IMR-90 (cell line): Measurements from ENCODE around the gene HAGH. TPM values are rescaled to one million over a fixed set of nuclear protein-coding genes. Genes with fewer than 3 reads are reported as not detected.
"Not testable (repeated sequence)": the region's sequence is repeated elsewhere in the genome, so short reads cannot be mapped to it uniquely, and the experiment has no call there.

ENCODE experiments used
- ATAC-seq: fragments of 200-7000 bp; cut with Tn5 transposase; 2 replicates; pipeline ENCODE4 v1.9.1; 2020; ENCODE audit warnings: low read depth, mild to moderate bottlenecking, moderate library complexity
- BruUV-seq: library from RNA; stranded (reverse); fragments of 400-500 nt; replicated peaks from 2 replicates; lab custom pipeline; 2021; lab: Mats Ljungman, UMichigan
- CTCF ChIA-PET: fragments of 300-600 bp; formaldehyde crosslinking; extraction: SDS; loops from one replicate; lab custom pipeline; 2021; ENCODE audit warnings: antibody characterized with exemption; lab: Yijun Ruan, JAX
- POLR2A ChIA-PET: fragments of 300-600 bp; sonication (Branson Sonifier 250); formaldehyde crosslinking; loops from one replicate; lab custom pipeline; 2022; ENCODE audit warnings: antibody characterized with exemption; ENCODE audit not compliant: unreplicated experiment; lab: Charles Lee
- DNase-seq: peaks from one replicate; pipeline ENCODE4 v3.0.0; 2013
- H2AFZ ChIP-seq: replicated peaks from 2 replicates; pipeline ENCODE3; 2013; ENCODE audit warnings: low read length, mild to moderate bottlenecking; ENCODE audit not compliant: poor library complexity
- H2AK5ac ChIP-seq: 2 replicates; pipeline ENCODE4 v1.6.1; 2013; ENCODE audit warnings: low read depth, low read length, inconsistent platforms
- H2AK9ac ChIP-seq: replicated peaks from 2 replicates; pipeline ENCODE3; 2013; ENCODE audit warnings: mild to moderate bottlenecking, low read depth, low read length, moderate library complexity; ENCODE audit not compliant: poor library complexity
- H2BK120ac ChIP-seq: 2 replicates; pipeline ENCODE4 v1.6.1; 2013; ENCODE audit warnings: low read depth, low read length, inconsistent platforms
- H2BK15ac ChIP-seq: 3 replicates; pipeline ENCODE4 v1.6.1; 2013; ENCODE audit warnings: low read depth, low read length, inconsistent platforms
- H2BK20ac ChIP-seq: 2 replicates; pipeline ENCODE4 v1.6.1; 2013; ENCODE audit warnings: low read depth, mild to moderate bottlenecking, inconsistent platforms, low read length, moderate library complexity
- H2BK5ac ChIP-seq: 2 replicates; pipeline ENCODE4 v1.6.1; 2013; ENCODE audit warnings: mild to moderate bottlenecking, low read depth, low read length, inconsistent platforms; ENCODE audit not compliant: poor library complexity, severe bottlenecking
- H3K14ac ChIP-seq: replicated peaks from 2 replicates; pipeline ENCODE4 v1.6.1; 2013; ENCODE audit warnings: low read depth, low read length, inconsistent platforms
- H3K18ac ChIP-seq: 2 replicates; pipeline ENCODE4 v1.6.1; 2013; ENCODE audit warnings: low read depth, low read length, control low read depth
- H3K23ac ChIP-seq: 2 replicates; pipeline ENCODE4 v1.6.1; 2013; ENCODE audit warnings: low read depth, low read length, inconsistent platforms
- H3K27ac ChIP-seq: 2 replicates; pipeline ENCODE4 v1.5.1; 2013; ENCODE audit warnings: mild to moderate bottlenecking, control low read depth, low read length; ENCODE audit not compliant: insufficient read depth
- H3K27me3 ChIP-seq: 2 replicates; pipeline ENCODE4 v1.6.1; 2013; ENCODE audit warnings: low read length; ENCODE audit not compliant: control insufficient read depth, insufficient read depth
- H3K36me3 ChIP-seq: 2 replicates; pipeline ENCODE4 v1.6.1; 2013; ENCODE audit warnings: low read length, mixed read lengths; ENCODE audit not compliant: control insufficient read depth, insufficient read depth
- H3K4ac ChIP-seq: 2 replicates; pipeline ENCODE4 v1.6.1; 2013; ENCODE audit warnings: low read depth, low read length, inconsistent platforms
- H3K4me1 ChIP-seq: 2 replicates; pipeline ENCODE4 v1.6.1; 2013; ENCODE audit warnings: low read length, mixed read lengths; ENCODE audit not compliant: control insufficient read depth, insufficient read depth
- H3K4me2 ChIP-seq: 2 replicates; pipeline ENCODE4 v1.6.1; 2013; ENCODE audit warnings: low read depth, mild to moderate bottlenecking, control low read depth, low read length, moderate library complexity
- H3K4me3 ChIP-seq: 2 replicates; pipeline ENCODE4 v1.5.1; 2013; ENCODE audit warnings: low read depth, mild to moderate bottlenecking, control low read depth, low read length, moderate library complexity; ENCODE audit not compliant: insufficient read depth
- H3K56ac ChIP-seq: 2 replicates; pipeline ENCODE4 v1.6.1; 2013; ENCODE audit warnings: low read length, inconsistent platforms; ENCODE audit not compliant: insufficient read depth; ENCODE audit errors: extremely low read depth
- H3K79me1 ChIP-seq, 2 experiments: 2 replicates each; pipeline ENCODE4 v1.6.1; 2013; ENCODE audit warnings: low read length in 2 of 2, inconsistent platforms in 1 of 2, low read depth in 1 of 2
- H3K9ac ChIP-seq: 2 replicates; pipeline ENCODE4 v1.6.1; 2013; ENCODE audit warnings: low read depth, low read length, control low read depth
- H3K9me1 ChIP-seq: 2 replicates; pipeline ENCODE4 v1.6.1; 2013; ENCODE audit warnings: low read length, inconsistent platforms; ENCODE audit not compliant: insufficient read depth
- H3K9me3 ChIP-seq: 2 replicates; pipeline ENCODE4 v1.6.1; 2013; ENCODE audit warnings: low read length; ENCODE audit not compliant: control insufficient read depth, insufficient read depth
- H4K20me1 ChIP-seq: 2 replicates; pipeline ENCODE4 v1.6.1; 2013; ENCODE audit warnings: low read length, inconsistent platforms; ENCODE audit not compliant: insufficient read depth
- H4K5ac ChIP-seq: 2 replicates; pipeline ENCODE4 v1.6.1; 2013; ENCODE audit warnings: mild to moderate bottlenecking, low read depth, low read length, control low read depth
- H4K8ac ChIP-seq, 2 experiments: 2 replicates each; pipeline ENCODE4 v1.6.1; 2013; ENCODE audit warnings: low read depth in 2 of 2, low read length in 2 of 2, control low read depth in 1 of 2, inconsistent platforms in 1 of 2
- H4K91ac ChIP-seq: 2 replicates; pipeline ENCODE4 v1.6.1; 2013; ENCODE audit warnings: low read depth, low read length, inconsistent platforms; ENCODE audit not compliant: insufficient read depth
- NFE2L2 ChIP-seq: fragments of 150-350 bp; IDR thresholded peaks from 2 replicates; pipeline ENCODE4 v1.6.1; 2016; ENCODE audit warnings: low read depth, mild to moderate bottlenecking, low read length
- WGBS, 2 experiments: methylation state at CpG; one replicate each; pipeline versions ENCODE4 v1.1.5 to v1.1.7; 2013; ENCODE audit warnings: missing lambda C conversion rate in 2 of 2; ENCODE audit not compliant: insufficient read length in 1 of 2; ENCODE audit errors: extremely low coverage in 2 of 2; 5-methylcytosine and 5-hydroxymethylcytosine counted together
- dilution Hi-C: fragments of 300-500 bp; cut with HindIII; formaldehyde crosslinking; loops from one replicate; pipeline ENCODE4 v1.14.3; 2018; ENCODE audit warnings: low sequenced_read_pairs; ENCODE audit not compliant: unreplicated experiment
- in situ Hi-C: fragments of 300-500 bp; cut with MboI; formaldehyde crosslinking; loops from 3 replicates; pipeline ENCODE4 v1.14.3; 2019; ENCODE audit warnings: low sequenced_read_pairs, inconsistent platforms, mixed read lengths
- intact Hi-C: fragments of 100-400 bp; cut with micrococcal nuclease; formaldehyde crosslinking; loops from 2 replicates; pipeline ENCODE4 v1.10.0; 2022
- polyA plus RNA-seq, 3 experiments: library from polyadenylated mRNA; depleted of rRNA; stranded (reverse); fragments of >200 nt; gene quantifications; 2 replicates each; pipeline ENCODE4 v1.2.3, GENCODE V29; 2012; ENCODE audit warnings: low replicate concordance in 1 of 3
- total RNA-seq: library from RNA; depleted of rRNA; stranded (reverse); fragments of >200 nt; gene quantifications from 2 replicates; pipeline ENCODE4 v1.2.3, GENCODE V29; 2012

The HAGH gene
- total and polyA plus RNA-seq, 2 of the 4 experiments (the other 2 are of a cell fraction) = 30.8 to 52.2 TPM

GRCh38 chr16:1800701-1801100 is 25.9 kb downstream of the HAGH start:
- H4K91ac ChIP-seq = no peak overlapping the region
- ChIA-PET POLR2A (no interaction called here), CTCF (no interaction called here)
- no peak overlapping the region for H3K23ac ChIP-seq
- intact Hi-C loops = no loop called here
- no peak overlapping the region for H2AK9ac ChIP-seq
- no peak for DNase-seq
- no peak overlapping the region for H2BK15ac ChIP-seq
- no peaks in the 10 kb centered on the region for H3K27me3 ChIP-seq
- H2BK20ac ChIP-seq = no peak overlapping the region
- no peak overlapping the region for H2AK5ac ChIP-seq
- no peak overlapping the region for H2AFZ ChIP-seq
- no peak for TF ChIP-seq NFE2L2
- no peaks in the 10 kb centered on the region for H3K4me1 ChIP-seq
- H2BK120ac ChIP-seq = no peak overlapping the region
- no peak overlapping the region for H3K18ac ChIP-seq
- no peak overlapping the region for H3K4ac ChIP-seq
- H3K9ac ChIP-seq = no peak overlapping the region
- ATAC-seq = no peak
- H4K5ac ChIP-seq = no peak overlapping the region
- in situ Hi-C loops = no loop called here
- BruUV-seq = no TSS peak
- H3K9me3 ChIP-seq = peaks cover 5% of the 10 kb centered on the region; the same call in 1 of the 2 replicates
- H3K9me1 ChIP-seq = no peaks in the 10 kb centered on the region
- no peak overlapping the region for H3K14ac ChIP-seq
- H3K27ac ChIP-seq = no peak overlapping the region
- WGBS, 2 experiments = no CpG with 5 or more reads among the region's 10 CpGs
- no peaks in the 10 kb centered on the region for H4K20me1 ChIP-seq
- no peak overlapping the region for H3K56ac ChIP-seq
- dilution Hi-C loops = no loop called here
- H3K4me3 ChIP-seq = no peak overlapping the region
- H3K4me2 ChIP-seq = no peak overlapping the region
- H3K79me1 ChIP-seq = no peaks in the 10 kb centered on the region
- H3K36me3 ChIP-seq = no peaks in the 10 kb centered on the region
- H4K8ac ChIP-seq = no peak overlapping the region
- no peak overlapping the region for H2BK5ac ChIP-seq

- whole genome bisulfite sequencing, 2 experiments = 100% methylated on average over 1 of the region's 5 CpGs; no CpG with 5 or more reads in 1 of the 2 experiments
- BruUV-seq, H2AFZ ChIP-seq, H3K56ac ChIP-seq, H3K4me1 ChIP-seq, H3K23ac ChIP-seq, H2BK15ac ChIP-seq, H4K20me1 ChIP-seq, H3K9me3 ChIP-seq, H4K91ac ChIP-seq, H3K14ac ChIP-seq, H3K27ac ChIP-seq, H4K5ac ChIP-seq, H2AK5ac ChIP-seq, H3K4me2 ChIP-seq, H2BK120ac ChIP-seq, H2AK9ac ChIP-seq, intact Hi-C loops, H3K9ac ChIP-seq, dilution Hi-C loops, H3K79me1 ChIP-seq, H3K36me3 ChIP-seq, H3K9me1 ChIP-seq, H2BK5ac ChIP-seq, H3K18ac ChIP-seq, CTCF ChIA-PET, H2BK20ac ChIP-seq, H3K27me3 ChIP-seq, ATAC-seq, H3K4ac ChIP-seq, H3K4me3 ChIP-seq, DNase-seq, H4K8ac ChIP-seq, POLR2A ChIA-PET, in situ Hi-C loops: not testable (repeated sequence)
Observed at GRCh38 chr16:1799263-1799662, 27.4 kb downstream of the HAGH start.
